Dedifferentiated amniotic fluid mesenchymal stem cell (primary cell): ENCODE results near the gene PIBF1.
A peak's percentile ranks its signal among the peaks of the same experiment; 100 is the strongest.

Experiments
- DNase-seq: peaks from one replicate; pipeline ENCODE4 v3.0.0-alpha.2; 2016; ENCODE audit errors: extremely low spot score

PIBF1 gene

DNA sequence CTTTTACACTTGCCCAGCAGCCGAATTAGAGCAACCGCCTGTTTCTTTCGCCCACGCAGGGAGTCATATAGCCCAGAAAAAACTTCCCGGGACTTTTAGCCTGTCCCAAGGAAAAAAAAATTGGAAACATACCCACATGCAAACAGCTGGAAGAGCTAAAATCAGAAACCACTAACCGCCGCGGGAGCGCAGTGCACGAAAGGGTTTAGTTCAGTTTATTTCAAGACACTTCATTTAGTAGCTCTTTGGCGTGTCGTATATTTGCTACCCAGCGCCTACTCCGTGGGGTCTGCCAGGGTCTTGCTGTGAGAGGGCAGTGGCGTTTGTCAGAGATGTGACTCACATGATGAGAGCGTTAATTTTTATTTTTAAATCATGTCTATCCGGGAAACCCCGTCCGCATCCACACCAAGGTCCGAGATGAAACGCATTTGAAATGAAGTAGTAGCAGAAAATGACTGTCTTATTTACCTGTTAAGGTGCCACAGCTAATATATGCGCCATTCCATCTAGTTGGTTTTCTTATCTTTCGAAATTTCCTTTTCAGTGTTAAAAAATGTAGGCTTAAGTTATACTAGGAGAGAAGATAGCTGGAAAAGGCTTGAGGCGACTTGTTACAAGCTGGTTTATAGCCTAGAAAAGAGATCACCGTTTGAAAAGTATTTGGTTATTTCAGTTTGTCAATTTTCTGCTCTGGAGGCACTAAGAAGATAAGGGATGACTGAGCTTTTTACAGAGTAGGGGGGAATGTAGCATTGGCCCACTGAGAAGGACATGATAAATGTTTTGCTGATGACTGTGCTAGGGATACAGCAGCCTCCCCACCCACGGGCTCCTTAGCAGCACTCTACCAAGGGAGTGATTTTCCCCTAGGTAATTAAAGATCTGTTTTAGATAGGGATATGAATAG, 278.6 kb downstream of the PIBF1 start:
- peak; percentile 85 for DNase-seq

DNA sequence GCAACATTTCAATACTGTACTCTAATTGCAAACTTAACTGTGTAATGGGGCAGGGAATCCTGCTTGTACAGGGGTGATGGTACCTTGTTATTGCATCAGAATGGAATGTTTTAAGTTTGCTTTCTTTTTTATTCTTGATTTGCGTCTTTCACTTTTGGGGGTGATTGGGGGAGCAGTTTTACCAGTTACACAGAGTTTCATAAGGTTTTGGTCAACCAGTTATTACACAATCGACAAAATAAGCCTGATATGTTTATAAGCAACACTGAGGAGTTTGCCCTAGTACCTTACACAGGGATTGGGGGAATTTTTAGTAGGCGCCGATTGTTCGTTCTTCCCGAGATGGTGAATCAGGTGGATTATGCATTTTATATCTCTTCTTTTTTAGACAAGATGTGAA, 279.5 kb downstream of the PIBF1 start:
- no peak for DNase-seq

DNA sequence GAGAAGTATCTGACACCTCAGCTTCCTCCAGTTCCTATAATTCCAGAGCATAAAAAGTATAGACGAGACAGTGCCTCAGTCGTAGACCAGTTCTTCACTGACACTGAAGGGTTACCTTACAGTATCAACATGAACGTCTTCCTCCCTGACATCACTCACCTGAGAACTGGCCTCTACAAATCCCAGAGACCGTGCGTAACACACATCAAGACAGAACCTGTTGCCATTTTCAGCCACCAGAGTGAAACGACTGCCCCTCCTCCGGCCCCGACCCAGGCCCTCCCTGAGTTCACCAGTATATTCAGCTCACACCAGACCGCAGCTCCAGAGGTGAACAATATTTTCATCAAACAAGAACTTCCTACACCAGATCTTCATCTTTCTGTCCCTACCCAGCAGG, 279.9 kb downstream of the PIBF1 start:
- DNase-seq: no peak

DNA sequence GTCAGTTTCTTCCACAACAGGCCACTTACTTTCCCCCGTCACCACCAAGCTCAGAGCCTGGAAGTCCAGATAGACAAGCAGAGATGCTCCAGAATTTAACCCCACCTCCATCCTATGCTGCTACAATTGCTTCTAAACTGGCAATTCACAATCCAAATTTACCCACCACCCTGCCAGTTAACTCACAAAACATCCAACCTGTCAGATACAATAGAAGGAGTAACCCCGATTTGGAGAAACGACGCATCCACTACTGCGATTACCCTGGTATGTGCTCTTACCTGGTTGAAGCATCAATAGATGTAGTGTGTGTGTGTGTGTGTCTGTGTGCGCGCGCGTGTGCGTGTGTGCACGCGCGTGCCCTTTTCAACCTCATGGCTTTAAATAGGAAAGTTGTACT, 280.5 kb downstream of the PIBF1 start:
- DNase-seq: no peak

DNA sequence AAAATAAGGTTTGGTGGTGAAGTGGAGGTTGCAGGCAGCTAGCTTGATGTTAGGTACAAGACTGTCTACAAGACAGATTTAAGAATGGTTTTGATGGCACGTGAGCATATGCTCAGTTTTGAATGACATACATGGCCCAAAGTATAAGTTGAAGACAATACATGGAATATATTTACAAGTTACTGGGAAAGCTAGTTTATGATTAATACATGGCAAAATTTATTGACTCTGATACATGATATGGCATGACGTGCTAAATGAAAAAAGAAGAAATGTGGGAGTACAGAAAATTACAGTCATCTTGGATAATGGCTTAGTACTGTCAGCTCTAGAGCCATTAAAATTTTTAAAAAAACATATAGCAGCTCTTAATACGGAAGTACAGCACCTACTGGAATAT, 281.2 kb downstream of the PIBF1 start:
- DNase-seq: no peak

DNA sequence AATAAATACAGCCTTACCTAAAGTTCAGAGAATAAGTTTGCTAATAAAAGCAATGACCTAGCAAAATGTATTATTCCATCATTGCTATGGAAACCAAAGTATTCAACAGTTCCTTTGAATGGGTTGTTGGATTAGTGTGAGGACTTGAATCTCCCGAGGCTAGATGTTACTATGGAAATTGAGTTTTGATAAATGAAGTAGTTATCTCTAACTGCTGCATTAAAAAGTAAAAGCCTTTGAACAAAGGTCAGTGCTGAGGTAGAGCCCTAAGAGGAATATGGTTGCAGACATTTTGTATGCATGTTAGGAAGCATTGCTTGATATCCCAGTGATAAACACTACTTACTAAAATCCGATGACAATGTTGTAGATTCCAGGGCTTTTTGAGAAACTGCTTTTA, 283.1 kb downstream of the PIBF1 start:
- DNase-seq: no peak

DNA sequence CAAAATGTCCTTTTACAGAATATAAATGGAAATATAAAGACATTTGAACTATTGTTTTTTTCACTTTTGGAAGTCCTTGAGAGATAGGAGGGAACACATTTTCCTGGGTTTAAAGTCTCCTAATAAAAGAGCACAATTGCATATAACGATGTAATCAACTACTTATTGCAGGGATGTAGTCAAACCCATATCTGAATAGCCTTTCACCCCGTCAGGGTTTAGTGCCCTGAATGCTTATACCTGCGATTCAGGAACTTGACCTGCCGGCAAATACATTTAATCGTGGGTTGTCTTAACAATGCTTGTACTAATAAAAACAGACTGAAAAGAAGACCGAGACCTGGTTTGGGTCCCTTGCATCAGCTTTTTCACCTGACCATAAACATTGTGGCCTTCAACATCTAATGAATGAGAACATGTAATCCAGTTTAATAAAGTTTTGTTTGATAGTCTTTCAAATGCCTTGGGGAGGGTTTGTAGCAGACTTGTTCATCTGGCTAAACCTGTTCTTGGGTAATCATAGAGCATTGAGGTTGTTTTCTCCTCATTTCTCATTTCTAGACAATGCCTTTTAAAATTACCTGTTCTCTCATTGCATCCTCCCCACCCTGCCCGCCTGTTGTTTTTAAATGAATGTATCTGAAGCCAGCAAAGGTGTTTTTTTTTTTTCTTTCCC, 283.9 kb downstream of the PIBF1 start:
- DNase-seq: no peak
